Kidney (tissue), 14 donors: ENCODE measurements around the gene CD209. TPM values are rescaled to one million over a fixed set of nuclear protein-coding genes. Genes with fewer than 3 reads are reported as not detected.

Experiments
- DNase-seq, 5 donors: peaks; one replicate each; pipeline ENCODE4 v3.0.0-alpha.2; 2013 to 2020
- FAIRE-seq: peaks from 2 replicates; lab custom pipeline; 2012; peaks lifted over from hg19 to GRCh38; lab: Jason Lieb, UNC
- H3K27ac ChIP-seq, 2 donors: one replicate each; pipeline ENCODE4 v1.7.0; 2013; ENCODE audit warnings: low read depth in 2 of 2, low read length in 2 of 2, inconsistent platforms in 1 of 2
- H3K27me3 ChIP-seq: one replicate; pipeline ENCODE4 v1.7.1; 2013; ENCODE audit warnings: low read length, inconsistent platforms; ENCODE audit not compliant: control insufficient read depth, insufficient read depth
- H3K36me3 ChIP-seq, 3 donors: one replicate each; pipeline versions ENCODE4 v1.7.0 to v1.7.1; 2013; ENCODE audit warnings: low read length in 3 of 3, control low read depth in 1 of 3, inconsistent platforms in 1 of 3; ENCODE audit not compliant: insufficient read depth in 3 of 3, control insufficient read depth in 2 of 3
- H3K4me1 ChIP-seq, 3 donors: one replicate each; pipeline versions ENCODE4 v1.7.0 to v1.7.1; 2013; ENCODE audit warnings: low read length in 3 of 3, inconsistent platforms in 1 of 3, low read depth in 1 of 3; ENCODE audit not compliant: control insufficient read depth in 2 of 3, insufficient read depth in 2 of 3
- H3K4me3 ChIP-seq, 3 donors: one replicate each; pipeline versions ENCODE4 v1.7.0 to v1.8.1; 2013; ENCODE audit warnings: low read length in 3 of 3, control low read depth in 1 of 3, inconsistent platforms in 1 of 3
- H3K9ac ChIP-seq, 3 donors: one replicate each; pipeline versions ENCODE4 v1.7.0 to v1.7.1; 2013; ENCODE audit warnings: low read length in 3 of 3, control low read depth in 1 of 3, inconsistent platforms in 1 of 3
- H3K9me3 ChIP-seq, 3 donors: one replicate each; pipeline versions ENCODE4 v1.7.0 to v1.7.1; 2013; ENCODE audit warnings: low read length in 3 of 3, control low read depth in 1 of 3, inconsistent platforms in 1 of 3; ENCODE audit not compliant: control insufficient read depth in 2 of 3, insufficient read depth in 1 of 3
- intact Hi-C: fragments of 100-400 bp; cut with DNase I; formaldehyde crosslinking; loops from one replicate; pipeline ENCODE4 v1.11.1; 2022
- polyA plus RNA-seq: library from polyadenylated mRNA; stranded (reverse); fragments of 350-450 nt; fragmentation: Illumina TruSeq; extraction: RNeasy Lipid Tissue Mini Kit (QIAGEN cat#74804); gene quantifications from one replicate; pipeline ENCODE4 v1.2.3, GENCODE V29; 2014; ENCODE audit warnings: low read depth, low replicate concordance; ENCODE audit not compliant: insufficient read depth
- total RNA-seq: library from RNA; stranded (reverse); fragmentation: NEBNext Ultra II Directional; extraction: Animal tissue kit (Norgen Biotek cat#: 25700); gene quantifications from one replicate; pipeline ENCODE4 v1.2.1, GENCODE V29; 2021
- TF ChIP-seq, protein P1 (sequence below): IDR thresholded peaks from 3 replicates; pipeline ENCODE4 v1.5.1; 2012; ENCODE audit warnings: mild to moderate bottlenecking, moderate library complexity, borderline replicate concordance; ENCODE audit not compliant: insufficient read depth; ENCODE audit errors: extremely low read depth
- donor health status: control.
- donor health status: control.
- donor health status: control.
- donor health status: control.
- donor health status: control.
- donor health status: DM: yes; HTN: yes; CAD: no.
- donor health status: Normal renal cell carcinoma (clear cell type).

The CD209 gene
- total and polyA plus RNA-seq, 2 donors from 2014 or later: 1.2 to 11.7 TPM

DNA sequence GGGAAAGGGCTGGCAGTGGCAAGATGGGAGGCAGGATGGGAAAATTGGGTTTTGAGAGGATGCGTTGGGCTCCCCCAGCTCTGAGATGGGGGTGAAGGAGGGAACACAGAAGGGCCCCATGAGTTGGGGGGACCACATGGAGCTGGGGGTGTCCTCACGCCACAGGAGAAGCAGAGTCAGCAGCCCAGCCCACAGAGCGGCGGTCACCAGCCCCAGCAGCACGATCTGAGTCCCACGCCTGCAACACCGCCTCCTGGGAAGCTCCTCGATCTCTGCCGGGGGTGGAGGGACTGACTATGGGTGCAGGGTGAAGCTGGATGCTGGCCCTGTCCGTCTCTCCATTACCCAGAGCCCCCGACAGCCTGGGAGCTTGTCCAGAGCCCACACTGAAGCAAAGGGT, 48.8 kb downstream of the CD209 start:
- Histone ChIP-seq H3K9ac (no peak overlapping the region), H3K27me3 (no peaks in the 10 kb centered on the region), H3K27ac (no peak overlapping the region), H3K4me3 (no peak overlapping the region), H3K4me1 (no peaks in the 10 kb centered on the region), H3K9me3 (no peaks in the 10 kb centered on the region), H3K36me3 (no peaks in the 10 kb centered on the region)
- TF ChIP-seq, protein P1, sequence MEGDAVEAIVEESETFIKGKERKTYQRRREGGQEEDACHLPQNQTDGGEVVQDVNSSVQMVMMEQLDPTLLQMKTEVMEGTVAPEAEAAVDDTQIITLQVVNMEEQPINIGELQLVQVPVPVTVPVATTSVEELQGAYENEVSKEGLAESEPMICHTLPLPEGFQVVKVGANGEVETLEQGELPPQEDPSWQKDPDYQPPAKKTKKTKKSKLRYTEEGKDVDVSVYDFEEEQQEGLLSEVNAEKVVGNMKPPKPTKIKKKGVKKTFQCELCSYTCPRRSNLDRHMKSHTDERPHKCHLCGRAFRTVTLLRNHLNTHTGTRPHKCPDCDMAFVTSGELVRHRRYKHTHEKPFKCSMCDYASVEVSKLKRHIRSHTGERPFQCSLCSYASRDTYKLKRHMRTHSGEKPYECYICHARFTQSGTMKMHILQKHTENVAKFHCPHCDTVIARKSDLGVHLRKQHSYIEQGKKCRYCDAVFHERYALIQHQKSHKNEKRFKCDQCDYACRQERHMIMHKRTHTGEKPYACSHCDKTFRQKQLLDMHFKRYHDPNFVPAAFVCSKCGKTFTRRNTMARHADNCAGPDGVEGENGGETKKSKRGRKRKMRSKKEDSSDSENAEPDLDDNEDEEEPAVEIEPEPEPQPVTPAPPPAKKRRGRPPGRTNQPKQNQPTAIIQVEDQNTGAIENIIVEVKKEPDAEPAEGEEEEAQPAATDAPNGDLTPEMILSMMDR: no peak
- FAIRE-seq (no peak), DNase-seq (no peak)
- intact Hi-C loops: no loop called here

- Histone ChIP-seq H3K9ac (no peak overlapping the region), H3K27ac (no peak overlapping the region), H3K9me3 (no peaks in the 10 kb centered on the region), H3K4me1 (no peaks in the 10 kb centered on the region), H3K27me3 (no peaks in the 10 kb centered on the region), H3K36me3 (no peaks in the 10 kb centered on the region), H3K4me3 (no peak overlapping the region)
- DNase-seq: no peak
- intact Hi-C loops: no loop called here
- TF ChIP-seq, protein P1: no peak
- no peak for FAIRE-seq
Observed at GRCh38 chr19:7697721-7698287, 49.5 kb downstream of the CD209 start.

DNA sequence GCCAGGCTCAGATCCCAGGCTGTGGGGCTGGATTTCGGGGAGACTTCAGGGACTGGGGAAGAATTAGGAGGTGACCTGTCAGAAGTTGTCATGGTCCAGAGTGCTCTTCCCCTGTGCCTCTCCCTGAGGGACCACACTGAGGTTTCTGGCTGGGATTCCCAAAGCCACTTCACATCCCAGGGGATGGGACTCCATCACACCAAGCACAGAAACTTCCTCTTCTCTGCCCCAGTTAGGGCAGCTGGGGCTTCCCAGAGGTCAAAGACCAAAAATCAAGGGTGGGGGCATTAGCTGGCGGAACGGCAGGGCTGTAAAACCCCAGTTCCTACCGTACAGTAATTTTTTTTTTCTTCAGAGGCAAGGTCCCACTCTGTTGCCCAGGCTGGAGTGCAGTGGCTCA, 52.8 kb downstream of the CD209 start:
- intact Hi-C loops: no loop called here
- Histone ChIP-seq H3K36me3 (no peaks in the 10 kb centered on the region), H3K4me3 (no peak overlapping the region), H3K27ac (no peak overlapping the region), H3K9ac (no peak overlapping the region), H3K4me1 (no peaks in the 10 kb centered on the region), H3K9me3 (peaks cover 0 to 3% (median 0%) of the 10 kb centered on the region in 3 donors), H3K27me3 (no peaks in the 10 kb centered on the region)
- FAIRE-seq (no peak), DNase-seq (no peak)
- TF ChIP-seq, protein P1: no peak
